Psoas muscle (tissue), 8 donors: Measurements from ENCODE around the gene MLLT10. TPM values are rescaled to one million over a fixed set of nuclear protein-coding genes. Genes with fewer than 3 reads are reported as not detected.
"Not testable (repeated sequence)": the region's sequence is repeated elsewhere in the genome, so short reads cannot be mapped to it uniquely, and the experiment has no call there.

Experiments used
- ATAC-seq, 4 donors: fragments of 200-7000 bp; cut with Tn5 transposase; one replicate each; pipeline ENCODE4 v1.9.1; 2020; ENCODE audit warnings: moderate library complexity in 3 of 4, mild to moderate bottlenecking in 2 of 4
- DNase-seq, 2 donors: peaks; one replicate each; pipeline ENCODE4 v3.0.0-alpha.2; 2020
- H3K27ac ChIP-seq: fragments of 200-600 bp; one replicate; pipeline ENCODE4 v1.8.0; 2022
- H3K27me3 ChIP-seq, 3 donors: fragments of 200-600 bp in 1 of 3; one replicate each; pipeline versions ENCODE4 v1.6.1 to v1.8.0; 2013 to 2022; ENCODE audit warnings: low read length in 2 of 3, mild to moderate bottlenecking in 2 of 3, moderate library complexity in 1 of 3; ENCODE audit not compliant: insufficient read depth in 3 of 3
- H3K36me3 ChIP-seq, 2 donors: fragments of 200-600 bp in 1 of 2; one replicate each; pipeline versions ENCODE4 v1.6.1 to v1.8.0; 2013 to 2022; ENCODE audit warnings: low read depth in 1 of 2, mild to moderate bottlenecking in 1 of 2, moderate library complexity in 1 of 2; ENCODE audit not compliant: insufficient read depth in 1 of 2
- H3K4me1 ChIP-seq: fragments of 200-600 bp; one replicate; pipeline ENCODE4 v1.8.0; 2022
- H3K4me3 ChIP-seq: fragments of 200-600 bp; one replicate; pipeline ENCODE4 v1.8.0; 2022; ENCODE audit warnings: mild to moderate bottlenecking
- H3K9me3 ChIP-seq: fragments of 200-600 bp; one replicate; pipeline ENCODE4 v1.8.0; 2022
- WGBS, 3 donors: extraction: QIAGEN DNeasy Blood & Tissue Kit; methylation state at CpG; one replicate each; pipeline versions ENCODE4 v1.1.6 to v1.1.7; 2013; 5-methylcytosine and 5-hydroxymethylcytosine counted together
- intact Hi-C, 2 donors: fragments of 100-400 bp; cut with DNase I; formaldehyde crosslinking; loops; one replicate each; pipeline versions ENCODE4 v1.11.0 to v1.14.2; 2022
- polyA plus RNA-seq, 3 donors: library from polyadenylated mRNA; stranded (reverse); fragments of 200-250 nt; gene quantifications; one replicate each; pipeline ENCODE4 v1.2.3, GENCODE V29; 2013
- total RNA-seq, 4 donors: library from RNA; stranded (reverse); fragmentation: NEBNext Ultra II Directional in 2 of 4; extraction: Animal tissue kit (Norgen Biotek cat#: 25700) in 2 of 4; gene quantifications; one replicate each; pipeline versions ENCODE4 v1.2.1 to v1.2.4, GENCODE V29; 2021 to 2023
- TF ChIP-seq, protein P1 (sequence below): fragments of 200-600 bp; IDR thresholded peaks from one replicate; pipeline ENCODE4 v1.8.0; 2022; ENCODE audit warnings: antibody characterized with exemption
- donor health status: healthy with polysubstance abuse.
- donor health status: DM: no; HTN: no; CAD: no; lungs with moderate emphysema.
- donor health status: Bipolar disorder and iron deficiency.
- donor health status: healthy.
- donor health status: DM: yes; HTN: yes; CAD: no.
- donor health status: DM: no; HTN: no; CAD: no.
- donor health status: DM: no; HTN: no; CAD: no.
- donor health status: DM: yes; HTN: yes; CAD: no.

MLLT10 gene
- total and polyA plus RNA-seq, 7 donors = 9.6 to 21.1 (median 13.3) TPM

DNA sequence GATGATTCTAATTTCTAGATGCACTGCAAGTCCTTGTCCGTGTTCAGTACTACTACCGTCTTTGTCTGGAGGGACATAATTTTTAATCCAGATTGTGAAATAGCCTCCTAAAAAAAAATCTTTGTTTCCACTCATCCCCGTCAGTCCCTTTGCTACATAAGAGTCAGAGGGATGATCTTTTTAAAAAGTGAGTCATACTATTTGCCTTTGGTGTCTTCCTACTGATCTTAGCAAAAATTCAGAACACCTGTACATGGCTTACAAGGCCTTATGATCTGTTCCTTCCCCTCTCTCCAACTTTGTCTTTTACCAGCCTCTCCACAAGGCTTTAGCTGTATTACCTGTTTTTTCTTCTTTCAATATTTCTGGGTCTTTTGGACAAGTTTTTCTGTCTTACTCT lies 173.5 kb downstream of the MLLT10 start:
- H3K4me1 ChIP-seq = no peaks in the 10 kb centered on the region
- WGBS, 3 donors = 91 to 93% (median 92%) methylated on average over 3 of the region's 3 CpGs

DNA sequence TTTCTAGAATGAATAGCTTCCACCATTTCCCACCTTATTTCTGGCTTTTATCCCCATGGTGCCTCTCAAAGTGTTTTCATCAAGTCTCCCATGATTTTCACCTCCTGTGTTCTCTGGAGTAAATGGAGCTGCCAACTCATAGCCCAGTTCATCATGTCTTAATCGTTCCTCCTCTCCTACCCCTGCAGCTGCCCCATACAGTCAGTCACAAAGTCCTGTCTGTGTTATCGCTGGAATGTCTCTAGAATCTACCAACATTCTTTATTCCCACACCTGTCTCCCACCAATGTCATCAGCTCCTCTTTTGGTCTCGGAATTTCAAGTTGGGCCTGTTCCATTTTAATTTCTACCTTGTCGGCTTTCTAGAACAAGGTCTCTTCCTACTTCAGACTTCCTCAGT lies 178.9 kb downstream of the MLLT10 start:
- H3K4me3 ChIP-seq = no peak overlapping the region
- no peaks in the 10 kb centered on the region for H3K27me3 ChIP-seq
- no peak overlapping the region for H3K27ac ChIP-seq
- H3K9me3 ChIP-seq = no peaks in the 10 kb centered on the region
- H3K36me3 ChIP-seq = peaks cover 5 to 42% of the 10 kb centered on the region in 2 donors
- 56 to 74% (median 62%) methylated on average over 4 of the region's 4 CpGs for WGBS, 3 donors
- ATAC-seq (peak in 2 of 4 donors; percentile 40 to 54), DNase-seq (no peak)
- intact Hi-C loops = no loop called here
- TF ChIP-seq, protein P1, sequence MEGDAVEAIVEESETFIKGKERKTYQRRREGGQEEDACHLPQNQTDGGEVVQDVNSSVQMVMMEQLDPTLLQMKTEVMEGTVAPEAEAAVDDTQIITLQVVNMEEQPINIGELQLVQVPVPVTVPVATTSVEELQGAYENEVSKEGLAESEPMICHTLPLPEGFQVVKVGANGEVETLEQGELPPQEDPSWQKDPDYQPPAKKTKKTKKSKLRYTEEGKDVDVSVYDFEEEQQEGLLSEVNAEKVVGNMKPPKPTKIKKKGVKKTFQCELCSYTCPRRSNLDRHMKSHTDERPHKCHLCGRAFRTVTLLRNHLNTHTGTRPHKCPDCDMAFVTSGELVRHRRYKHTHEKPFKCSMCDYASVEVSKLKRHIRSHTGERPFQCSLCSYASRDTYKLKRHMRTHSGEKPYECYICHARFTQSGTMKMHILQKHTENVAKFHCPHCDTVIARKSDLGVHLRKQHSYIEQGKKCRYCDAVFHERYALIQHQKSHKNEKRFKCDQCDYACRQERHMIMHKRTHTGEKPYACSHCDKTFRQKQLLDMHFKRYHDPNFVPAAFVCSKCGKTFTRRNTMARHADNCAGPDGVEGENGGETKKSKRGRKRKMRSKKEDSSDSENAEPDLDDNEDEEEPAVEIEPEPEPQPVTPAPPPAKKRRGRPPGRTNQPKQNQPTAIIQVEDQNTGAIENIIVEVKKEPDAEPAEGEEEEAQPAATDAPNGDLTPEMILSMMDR = no peak
- peaks cover 4% of the 10 kb centered on the region for H3K4me1 ChIP-seq

More for the DNA sequence above, 173.5 kb downstream of the MLLT10 start:
- no peak overlapping the region for H3K27ac ChIP-seq
- DNase-seq (no peak), ATAC-seq (no peak)
- no peaks in the 10 kb centered on the region for H3K27me3 ChIP-seq
- peaks cover 0 to 5% of the 10 kb centered on the region in 2 donors for H3K36me3 ChIP-seq
- no peaks in the 10 kb centered on the region for H3K9me3 ChIP-seq
- TF ChIP-seq, protein P1 = no peak
- H3K4me3 ChIP-seq = no peak overlapping the region
- intact Hi-C loops = no loop called here

DNA sequence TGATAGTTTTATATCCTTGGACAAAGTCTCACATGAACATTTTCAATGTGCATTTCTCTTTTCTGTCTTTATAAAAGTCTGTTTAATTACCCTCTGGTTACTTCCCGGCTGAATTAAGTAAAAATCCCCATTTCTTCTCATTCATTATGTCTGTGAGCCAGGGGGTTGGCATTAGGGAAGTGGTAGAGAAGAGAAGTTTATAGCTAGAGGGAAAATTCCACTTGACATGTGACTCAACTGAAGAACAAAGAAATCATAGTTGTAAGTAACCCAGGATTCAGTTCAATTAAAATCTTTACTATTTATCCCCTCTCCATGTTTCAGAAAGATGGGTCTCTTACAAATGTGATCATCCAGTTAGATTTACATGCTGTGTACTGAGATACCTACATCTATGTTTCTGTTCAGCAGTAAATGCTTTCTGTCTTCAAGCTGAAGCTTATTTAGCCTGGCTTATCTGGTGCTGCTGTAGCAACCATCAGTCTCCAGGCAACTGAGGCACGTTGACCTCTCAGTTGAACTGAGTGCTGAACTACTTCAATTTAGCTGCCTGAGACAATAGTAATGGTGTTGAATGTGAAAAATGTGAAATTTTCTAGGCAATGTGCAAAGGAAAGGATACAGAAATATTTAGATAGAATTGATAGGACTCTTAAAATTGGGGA lies 181.6 kb downstream of the MLLT10 start:
- Histone ChIP-seq H3K27me3 (no peaks in the 10 kb centered on the region), H3K9me3 (no peaks in the 10 kb centered on the region), H3K4me1 (peaks cover 4% of the 10 kb centered on the region), H3K27ac (no peak overlapping the region), H3K4me3 (no peak overlapping the region), H3K36me3 (peaks cover 5 to 41% of the 10 kb centered on the region in 2 donors)
- 85 to 94% (median 93%) methylated on average over 2 of the region's 2 CpGs for WGBS, 3 donors
- ATAC-seq = no peak
- TF ChIP-seq, protein P1 = no peak
- DNase-seq = no peak
- intact Hi-C loops = no loop called here

DNA sequence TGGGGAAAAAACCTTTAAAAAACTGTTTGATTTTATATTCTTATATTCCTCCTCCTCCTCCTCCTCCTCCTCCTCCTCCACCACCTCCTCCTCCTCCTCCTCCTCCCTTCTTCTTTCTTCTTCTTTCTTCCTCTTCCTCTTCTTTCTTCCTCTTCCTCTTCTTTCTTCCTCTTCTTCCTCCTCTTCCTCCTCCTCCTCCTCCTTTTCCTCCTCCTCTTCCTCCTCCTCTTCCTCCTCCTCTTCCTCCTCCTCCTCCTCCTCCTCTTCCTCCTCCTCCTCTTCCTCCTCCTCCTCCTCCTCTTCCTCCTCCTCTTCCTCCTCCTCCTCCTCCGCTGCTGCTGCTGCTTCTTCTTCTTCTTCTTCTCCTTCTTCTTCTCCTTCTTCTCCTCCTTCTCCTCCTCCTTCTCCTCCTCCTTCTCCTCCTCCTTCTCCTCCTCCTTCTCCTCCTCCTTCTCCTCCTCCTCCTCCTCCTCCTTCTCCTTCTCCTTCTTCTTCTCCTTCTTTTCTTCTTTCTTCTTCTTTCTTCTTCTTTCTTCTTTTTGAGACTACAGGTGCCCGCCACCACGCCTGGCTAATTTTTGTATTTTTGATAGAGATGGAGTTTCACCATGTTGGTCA lies 183.5 kb downstream of the MLLT10 start:
- DNase-seq, H3K27me3 ChIP-seq, H3K27ac ChIP-seq, H3K4me3 ChIP-seq, intact Hi-C loops, H3K9me3 ChIP-seq, ATAC-seq: not testable (repeated sequence)
- WGBS, 3 donors = 94 to 100% (median 100%) methylated on average over 2 to 3 of the region's 3 CpGs
- peaks cover 10% of the 10 kb centered on the region for H3K4me1 ChIP-seq
- H3K36me3 ChIP-seq = peaks cover 5 to 41% of the 10 kb centered on the region in 2 donors

DNA sequence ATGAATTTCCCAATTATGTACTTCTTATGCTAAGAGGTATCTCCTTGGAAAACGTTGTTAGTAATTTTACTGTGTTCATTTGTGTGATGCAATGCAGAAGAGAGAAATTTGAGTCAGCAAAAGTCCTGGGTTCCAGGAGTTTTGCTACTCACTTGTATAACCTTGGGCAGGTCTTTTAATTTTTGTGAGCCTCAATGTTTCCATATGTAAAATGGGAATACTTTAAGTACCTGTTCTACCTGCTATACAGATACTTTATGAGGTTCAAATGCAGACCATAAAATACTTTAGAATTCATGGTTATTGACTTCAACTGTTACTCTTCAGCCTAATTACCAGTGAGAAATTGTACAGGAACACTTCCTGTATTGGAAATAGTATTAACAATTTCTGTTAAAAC lies 185.5 kb downstream of the MLLT10 start:
- no peaks in the 10 kb centered on the region for H3K9me3 ChIP-seq
- intact Hi-C loops = no loop called here
- H3K27me3 ChIP-seq = no peaks in the 10 kb centered on the region
- peaks cover 10% of the 10 kb centered on the region for H3K4me1 ChIP-seq
- ATAC-seq = no peak
- 57 to 82% (median 60%) methylated on average over 1 of the region's 1 CpG for WGBS, 3 donors
- no peak overlapping the region for H3K27ac ChIP-seq
- TF ChIP-seq, protein P1 = no peak
- DNase-seq = no peak
- no peak overlapping the region for H3K4me3 ChIP-seq
- peaks cover 5 to 27% of the 10 kb centered on the region in 2 donors for H3K36me3 ChIP-seq
